Measurements from ENCODE around the gene PRODH.
A peak's percentile ranks its signal among the peaks of the same experiment; 100 is the strongest.
"Not testable (repeated sequence)": the region's sequence is repeated elsewhere in the genome, so short reads cannot be mapped to it uniquely, and the experiment has no call there.

PRODH gene

DNA sequence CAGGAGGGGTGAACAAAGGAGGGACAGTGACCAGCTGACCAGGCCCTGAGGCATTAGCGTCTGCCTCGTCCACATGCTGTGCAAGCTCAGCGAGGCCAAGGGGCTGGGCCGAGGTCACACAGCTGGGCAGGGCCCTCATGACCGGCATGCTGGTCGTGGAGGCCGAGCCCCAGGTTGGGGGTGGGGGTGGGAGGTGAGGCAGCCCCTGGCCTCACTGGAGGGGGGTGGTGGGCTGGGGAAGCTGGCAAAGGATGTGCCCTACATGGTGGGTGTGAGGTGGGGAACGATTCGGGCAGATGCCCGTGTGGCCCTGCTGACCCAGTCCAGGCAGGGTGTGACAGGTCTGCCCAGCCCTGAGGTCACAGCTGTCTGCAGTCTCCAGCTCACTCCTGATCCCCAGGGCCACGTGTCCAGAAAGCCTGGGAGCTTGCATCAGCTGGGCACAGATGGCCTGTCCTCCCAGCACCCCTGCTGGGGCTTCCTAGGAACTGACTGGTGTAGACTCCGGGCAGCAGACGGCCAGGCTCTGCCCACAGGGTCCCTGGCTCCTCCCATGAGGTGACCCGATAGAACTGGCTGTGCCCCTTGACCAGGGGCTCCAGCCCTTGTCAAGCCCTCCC lies 31.4 kb upstream of the PRODH start:
- DNase-seq (ENCODE audit: low spot score) = not testable (repeated sequence)

DNA sequence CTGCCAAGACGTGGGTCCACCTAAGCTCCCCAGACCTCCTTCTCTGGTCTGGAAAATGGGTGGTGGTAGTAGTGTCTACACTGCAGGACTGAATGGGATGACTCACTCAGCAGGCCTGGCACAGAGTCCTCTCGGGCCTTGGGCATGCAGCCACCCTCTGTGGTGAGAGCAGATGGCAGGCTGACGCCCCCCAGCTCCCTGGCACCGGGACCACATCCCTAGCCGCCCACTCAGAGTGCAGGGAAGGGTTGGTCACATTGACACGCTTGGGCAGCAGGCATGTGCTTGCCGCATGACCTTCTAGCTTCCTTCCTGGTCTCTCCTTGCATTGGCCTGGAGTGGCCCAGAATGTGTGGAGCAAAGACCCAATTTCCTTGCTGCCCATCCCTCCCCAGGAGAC lies 30.7 kb upstream of the PRODH start:
- no peak for DNase-seq (ENCODE audit: low spot score)

DNA sequence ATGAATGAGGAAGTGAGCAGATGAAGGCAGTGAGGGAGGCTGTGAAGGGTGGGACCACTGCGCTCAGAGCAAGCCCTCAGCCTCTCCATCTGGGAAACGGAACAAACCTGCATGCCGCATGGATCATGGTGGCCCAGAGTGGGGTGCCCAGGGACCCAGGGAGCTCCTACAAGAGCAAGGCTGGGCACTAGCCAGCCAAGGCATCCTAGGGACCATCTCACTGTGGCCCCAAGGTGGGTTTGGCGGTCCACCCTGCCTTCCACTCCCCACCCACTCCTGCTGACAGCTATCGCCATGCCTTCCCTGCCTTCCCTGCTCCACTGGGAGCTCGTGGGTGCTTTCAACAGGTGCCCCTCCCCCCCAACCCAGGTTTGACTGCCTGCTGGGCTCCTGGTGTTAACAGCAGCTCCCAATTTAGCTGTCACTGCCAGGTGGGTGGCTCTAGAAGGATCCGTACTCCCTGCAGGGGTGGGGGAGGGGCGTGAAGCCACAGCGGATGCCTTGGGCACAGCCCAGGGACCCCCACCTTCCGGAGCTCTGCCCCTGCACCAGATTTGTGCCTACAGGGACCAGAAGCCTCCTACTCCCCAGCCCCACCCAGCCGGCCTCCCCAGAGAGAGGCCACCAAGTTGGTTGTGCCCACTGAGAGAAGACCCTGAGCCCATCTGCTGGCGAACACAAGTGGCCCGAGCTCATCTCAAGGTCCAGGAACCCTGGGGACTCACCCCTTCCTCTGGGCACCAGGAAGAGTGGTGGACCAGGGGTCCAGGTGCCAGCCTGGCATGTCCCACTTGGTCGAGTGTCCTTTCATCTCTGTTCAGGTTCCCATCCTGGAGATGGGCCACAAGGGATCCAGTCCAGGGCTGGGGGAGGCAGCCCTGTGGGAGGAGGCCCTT lies 29.7 kb upstream of the PRODH start:
- DNase-seq (ENCODE audit: low spot score) = no peak

DNA sequence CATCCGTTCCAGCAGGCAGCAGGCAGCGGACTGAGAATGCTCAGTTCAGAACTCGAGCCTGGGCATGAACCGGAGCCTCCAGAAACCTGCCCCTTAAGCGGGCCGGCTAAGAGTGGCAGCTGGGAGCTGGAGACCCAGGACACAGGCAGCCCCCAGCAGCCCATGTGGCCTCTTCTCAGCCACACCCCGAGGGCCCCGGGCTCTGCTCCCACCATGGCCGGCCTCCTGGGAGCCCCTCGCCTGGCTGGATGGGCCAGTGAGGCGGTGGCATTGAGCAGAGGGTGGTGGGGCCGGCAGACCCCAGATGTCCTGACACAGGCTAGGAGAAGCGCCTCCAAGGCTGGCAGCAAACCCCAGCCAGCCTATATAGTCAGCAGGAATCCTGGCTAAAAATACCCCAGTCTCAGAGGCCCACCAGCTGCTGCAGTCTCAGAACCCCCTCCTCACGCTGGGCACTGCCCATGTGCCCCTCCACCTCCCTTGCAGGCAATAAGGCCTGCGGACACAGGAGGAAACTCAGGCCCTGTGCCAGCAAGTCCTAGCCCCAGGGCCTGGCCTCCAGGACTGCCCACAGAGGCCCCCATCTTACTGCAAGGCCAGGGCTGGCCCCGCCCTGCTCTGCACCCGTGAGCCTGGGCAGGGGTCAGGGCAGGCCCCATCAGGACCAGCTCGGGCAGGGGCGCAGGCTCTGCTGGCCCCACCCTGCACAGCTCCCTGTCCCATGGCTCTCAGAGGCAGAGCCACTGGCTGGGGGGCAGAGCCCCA lies 28.6 kb upstream of the PRODH start:
- DNase-seq (ENCODE audit: low spot score) = not testable (repeated sequence)

DNA sequence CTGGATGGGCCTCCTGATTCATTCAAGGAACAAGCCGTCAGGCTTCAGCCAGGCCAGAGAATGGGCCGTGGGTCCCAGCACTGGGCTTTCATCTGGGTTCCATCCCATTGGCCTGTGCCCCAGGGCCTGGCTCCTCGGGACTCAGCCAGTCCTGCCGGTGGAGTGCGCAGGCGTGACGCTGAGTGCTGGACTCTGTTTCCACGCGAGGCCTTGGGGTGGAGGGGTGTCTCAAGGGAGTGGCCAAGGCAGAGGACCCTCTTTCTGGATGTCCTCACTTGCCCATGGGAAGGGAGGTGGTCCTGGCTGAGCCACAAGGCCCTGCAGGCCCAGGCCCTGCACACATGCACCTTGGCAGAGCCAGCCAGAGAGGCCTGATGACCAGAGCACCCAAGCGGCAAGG lies 28.0 kb upstream of the PRODH start:
- DNase-seq (ENCODE audit: low spot score) = not testable (repeated sequence)

DNA sequence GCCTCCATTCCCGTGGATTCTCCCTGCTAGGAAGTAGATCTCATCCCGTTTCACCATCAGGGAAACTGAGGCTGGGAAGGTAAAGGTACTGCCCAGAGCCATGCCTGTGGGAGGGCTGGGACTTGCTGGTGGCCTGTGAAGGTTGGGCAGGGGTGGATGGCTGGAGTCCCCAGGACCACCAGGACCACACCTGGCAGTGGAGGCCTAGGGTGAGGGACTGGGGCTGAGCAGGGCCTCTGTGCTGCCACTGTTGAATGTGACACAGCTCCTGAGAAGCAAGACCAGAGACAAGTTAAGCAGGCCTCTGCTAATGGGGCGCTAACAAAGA lies 26.2 kb upstream of the PRODH start:
- DNase-seq (ENCODE audit: low spot score) = no peak

DNA sequence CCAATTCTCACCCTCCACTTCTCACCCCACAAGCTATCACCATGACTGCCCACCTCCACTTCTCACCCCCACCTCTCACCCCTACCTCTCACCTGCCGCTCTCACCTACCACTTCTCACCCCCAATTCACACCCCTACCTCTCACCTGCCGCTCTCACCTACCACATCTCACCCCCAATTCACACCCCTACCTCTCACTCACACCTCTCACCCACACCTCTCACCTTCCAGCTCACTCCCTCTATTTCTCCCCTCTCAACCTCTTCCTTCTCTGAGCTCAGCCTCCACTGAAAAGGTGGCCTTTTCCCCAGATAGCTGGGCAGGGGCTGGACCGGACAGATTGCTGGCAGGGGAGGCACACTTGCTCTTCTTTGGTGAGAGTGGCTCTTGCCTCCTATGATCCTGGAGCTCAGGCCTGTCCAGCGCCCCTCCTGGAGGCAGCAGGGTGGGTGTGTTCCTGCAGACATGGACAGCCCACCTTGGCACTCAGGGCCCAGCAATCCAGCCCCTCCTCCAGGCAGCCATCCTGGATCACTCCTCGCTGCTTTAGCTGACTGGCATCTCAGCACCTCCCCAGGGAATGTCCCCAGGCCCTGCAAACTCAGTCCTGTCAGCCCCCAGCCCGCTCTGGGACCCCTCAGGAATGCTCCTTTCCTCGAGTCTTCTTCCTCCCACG lies 25.7 kb upstream of the PRODH start:
- DNase-seq (ENCODE audit: low spot score) = not testable (repeated sequence)

DNA sequence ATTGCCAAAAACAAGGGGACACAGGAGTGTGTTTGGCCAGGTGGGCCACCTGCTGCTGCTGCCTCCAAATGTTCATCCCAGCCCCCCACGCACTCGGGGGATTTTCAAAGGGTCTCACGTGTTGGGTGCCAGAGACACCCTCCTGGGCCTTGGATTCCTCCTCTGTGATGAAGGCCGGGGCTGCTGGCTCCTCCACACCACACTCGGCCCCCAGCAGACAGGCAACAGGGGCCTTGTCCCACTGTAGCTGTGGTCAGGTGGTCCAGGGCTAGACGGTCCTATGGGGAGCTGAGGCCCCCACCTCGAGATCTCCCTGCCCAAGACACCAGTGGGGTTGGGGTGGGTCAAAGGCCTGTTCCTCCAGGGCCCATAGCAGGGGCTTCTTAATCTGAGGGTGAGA lies 25.1 kb upstream of the PRODH start:
- not testable (repeated sequence) for DNase-seq (ENCODE audit: low spot score)

DNA sequence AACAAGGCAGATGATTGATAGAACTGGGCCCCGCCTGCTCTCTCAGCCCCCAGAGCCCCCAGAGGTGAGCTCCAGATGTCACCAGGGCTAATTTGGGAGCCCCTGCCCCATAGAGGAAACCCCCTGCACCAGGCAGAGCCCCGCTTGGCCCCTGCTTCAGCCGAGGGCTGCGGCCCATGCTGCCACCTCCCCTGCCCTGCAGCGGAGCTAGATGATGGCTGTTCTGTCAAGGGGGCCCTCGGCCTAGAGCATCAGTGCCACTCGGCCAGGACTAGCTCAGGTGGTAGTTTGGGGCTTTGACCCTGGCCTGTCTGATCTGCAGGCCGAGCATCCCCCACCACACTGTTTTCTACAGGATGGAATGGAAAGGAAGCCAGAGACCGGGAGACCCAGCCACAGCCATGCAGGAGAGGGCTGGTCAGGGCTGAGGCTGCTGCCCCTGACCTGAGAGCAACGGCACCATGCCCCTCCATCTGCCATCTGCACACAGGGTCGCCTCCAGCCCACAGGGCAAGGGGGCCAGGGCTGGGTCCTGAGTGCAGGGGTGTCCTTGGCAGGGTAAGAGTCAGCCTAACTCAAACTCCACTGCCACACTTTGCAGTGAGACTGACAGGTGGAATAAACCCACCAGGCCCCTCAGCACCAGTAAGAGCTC lies 24.2 kb upstream of the PRODH start:
- DNase-seq (ENCODE audit: low spot score) = not testable (repeated sequence)

DNA sequence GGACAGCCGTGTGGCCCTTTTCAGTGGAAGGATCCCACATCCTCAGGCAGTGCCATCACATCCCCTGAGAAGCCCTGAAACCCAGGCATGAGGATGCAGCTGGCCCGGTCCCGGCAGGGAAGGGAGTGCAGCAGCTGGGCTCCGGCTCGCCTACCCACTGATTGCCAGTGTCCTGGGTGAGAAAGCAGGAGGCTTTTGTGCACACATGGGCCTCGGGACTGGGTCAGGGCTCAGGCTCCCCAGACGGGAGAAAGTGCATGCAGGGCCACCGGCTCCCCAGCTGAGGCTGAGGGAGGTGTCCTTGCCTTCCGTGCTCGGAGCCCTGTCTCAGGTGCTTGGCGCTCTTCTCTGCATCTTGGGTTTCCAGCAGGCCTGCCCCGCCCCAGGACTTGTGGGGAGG lies 23.6 kb upstream of the PRODH start:
- DNase-seq (ENCODE audit: low spot score) = not testable (repeated sequence)

DNA sequence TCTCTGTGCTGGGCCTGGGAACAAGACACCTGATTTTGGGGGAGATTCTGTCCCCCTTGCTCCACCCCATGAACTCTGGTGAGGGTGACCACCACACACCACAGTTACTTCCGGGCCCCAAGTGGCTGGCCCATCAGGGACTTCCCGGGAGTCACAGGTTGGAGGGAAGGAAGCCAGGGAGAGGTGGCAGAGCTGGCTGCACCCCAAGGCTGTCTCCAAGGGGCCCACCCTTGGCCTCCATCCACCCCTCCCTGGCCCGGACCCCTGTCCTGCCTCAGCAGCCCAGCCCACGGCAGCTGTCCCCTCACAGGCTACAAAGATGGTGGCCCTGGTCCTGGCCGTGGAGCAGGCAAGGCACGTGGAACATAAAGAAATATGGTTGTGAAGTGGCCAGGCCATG lies 23.2 kb upstream of the PRODH start:
- not testable (repeated sequence) for DNase-seq (ENCODE audit: low spot score)

DNA sequence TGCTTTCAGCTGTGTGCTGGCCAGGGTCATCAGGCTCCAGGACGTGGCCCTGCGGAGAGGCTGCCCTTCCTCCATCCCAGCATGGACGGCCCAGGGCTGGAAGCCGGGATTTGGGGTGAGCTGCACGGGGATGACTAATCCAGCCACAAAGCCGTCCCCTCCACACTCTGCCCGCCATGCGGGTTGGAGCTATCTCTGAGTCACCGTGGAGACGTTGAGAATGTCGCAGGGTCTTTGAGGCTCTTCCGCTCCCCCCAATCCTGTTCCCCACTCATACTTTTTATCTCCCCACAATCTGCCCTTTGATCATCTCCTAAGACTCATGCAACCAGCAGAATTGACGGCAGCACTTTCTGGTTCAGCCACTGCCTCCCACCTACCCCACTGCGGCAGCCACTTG lies 22.6 kb upstream of the PRODH start:
- DNase-seq (ENCODE audit: low spot score) = not testable (repeated sequence)

DNA sequence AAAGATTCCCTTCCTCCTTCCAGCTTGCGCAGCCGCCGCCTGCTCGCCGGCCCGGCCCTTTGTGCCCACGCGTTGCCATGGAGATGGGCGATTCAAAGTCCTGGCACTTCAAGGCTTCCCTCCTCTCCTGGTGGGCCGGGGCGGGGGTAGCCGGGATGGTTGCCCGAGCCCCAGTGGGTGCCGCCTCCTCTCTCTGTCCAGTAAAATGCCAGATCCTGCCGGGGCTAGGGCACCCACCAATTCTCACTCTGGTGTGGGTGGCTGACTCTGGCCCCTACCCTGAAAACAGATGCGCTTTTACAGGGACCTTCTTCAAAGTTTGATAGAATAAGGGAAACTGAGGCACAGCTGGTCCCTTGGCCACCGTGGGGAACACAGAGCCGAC lies 22.2 kb upstream of the PRODH start:
- DNase-seq (ENCODE audit: low spot score) = not testable (repeated sequence)

DNA sequence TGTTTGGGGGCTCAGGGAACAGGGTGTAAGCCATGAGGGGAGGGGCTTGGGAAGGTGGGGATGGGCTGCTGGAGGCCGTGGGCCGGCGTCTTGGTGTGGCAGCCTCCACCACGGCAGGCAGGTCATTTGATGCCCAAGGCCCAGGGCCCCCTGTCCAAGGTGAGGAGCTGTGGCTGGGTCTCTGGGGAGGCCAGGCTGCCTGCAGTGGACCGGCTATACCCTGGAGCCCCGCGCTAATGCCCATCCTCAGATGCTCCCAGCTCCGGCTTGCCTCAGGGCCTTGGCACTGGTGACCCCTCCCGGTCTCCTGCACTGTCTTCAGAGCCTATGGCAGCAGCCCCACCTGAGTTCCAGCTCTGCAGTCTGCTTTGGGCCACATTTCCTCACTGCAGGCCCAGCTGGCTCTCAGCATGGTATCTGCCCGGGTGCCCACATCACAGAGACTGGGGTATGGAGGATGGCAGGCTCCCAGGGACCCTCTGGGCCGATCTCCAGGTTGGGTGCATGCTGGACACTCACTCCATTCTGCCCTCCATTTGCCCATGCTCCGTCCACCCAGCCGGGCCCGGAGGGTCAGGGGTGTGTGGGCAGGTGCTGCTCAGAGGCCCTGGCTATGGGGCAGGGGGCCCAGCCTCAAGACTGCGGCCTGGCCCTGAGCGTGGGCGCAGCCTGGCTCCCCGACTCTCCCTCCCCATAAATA lies 21.7 kb upstream of the PRODH start:
- not testable (repeated sequence) for DNase-seq (ENCODE audit: low spot score)

DNA sequence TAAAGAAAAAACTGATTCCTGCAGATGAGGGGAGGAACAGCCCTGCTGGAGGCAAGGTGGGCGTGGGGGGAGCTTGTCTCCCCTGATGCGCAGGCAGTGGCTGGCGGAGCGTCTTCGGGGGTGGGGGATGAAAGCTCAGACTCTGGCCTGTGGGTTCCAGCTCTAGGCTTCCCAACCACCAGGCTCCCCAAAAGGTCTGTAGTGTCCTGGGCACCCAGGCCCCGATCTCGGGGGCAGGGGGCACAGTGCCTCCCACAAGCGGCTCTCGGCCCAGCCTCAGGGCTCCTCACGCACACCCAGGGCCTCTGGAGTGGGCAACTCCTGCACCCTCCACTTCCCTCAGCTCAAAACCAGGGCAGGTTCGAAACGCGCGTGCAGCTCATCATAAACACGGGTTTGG lies 20.9 kb upstream of the PRODH start:
- not testable (repeated sequence) for DNase-seq (ENCODE audit: low spot score)

DNA sequence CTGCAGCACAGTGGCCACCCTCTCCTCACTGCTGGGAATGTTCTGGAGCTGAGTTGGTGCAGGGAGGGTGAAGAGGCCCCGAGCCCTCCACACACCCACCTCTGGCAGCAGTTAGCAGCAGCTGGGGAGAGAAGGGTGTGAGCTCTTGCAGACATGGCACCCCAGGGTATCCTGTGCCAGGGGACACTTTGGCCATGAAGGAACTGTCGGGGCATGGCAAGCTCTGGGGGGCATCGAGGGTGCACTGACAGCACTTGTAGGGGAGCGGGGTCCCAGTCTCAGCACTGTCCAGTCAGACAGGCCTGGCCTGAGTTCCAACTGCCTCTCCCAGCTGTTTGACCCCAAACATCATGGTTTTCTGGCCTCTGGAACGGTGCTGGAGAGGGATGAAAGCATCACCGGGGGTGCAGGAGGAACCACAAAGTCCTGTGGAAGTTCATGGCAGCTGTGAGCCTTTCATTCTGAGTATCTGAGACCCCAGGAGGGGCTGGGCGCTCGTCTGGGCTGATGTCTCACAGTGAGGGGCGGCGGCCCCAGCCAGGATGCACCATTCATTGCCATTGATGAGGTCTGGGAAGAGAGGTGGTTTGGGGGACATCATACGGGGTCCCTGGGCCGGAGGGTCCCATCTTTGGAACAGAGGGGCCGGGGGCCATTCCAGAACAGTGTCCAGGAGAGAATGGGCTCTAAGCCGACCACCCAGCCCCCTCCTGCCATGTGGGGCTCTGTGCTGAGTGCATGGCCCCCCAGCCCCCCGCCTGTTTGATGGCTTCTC lies 20.2 kb upstream of the PRODH start:
- not testable (repeated sequence) for DNase-seq (ENCODE audit: low spot score)

DNA sequence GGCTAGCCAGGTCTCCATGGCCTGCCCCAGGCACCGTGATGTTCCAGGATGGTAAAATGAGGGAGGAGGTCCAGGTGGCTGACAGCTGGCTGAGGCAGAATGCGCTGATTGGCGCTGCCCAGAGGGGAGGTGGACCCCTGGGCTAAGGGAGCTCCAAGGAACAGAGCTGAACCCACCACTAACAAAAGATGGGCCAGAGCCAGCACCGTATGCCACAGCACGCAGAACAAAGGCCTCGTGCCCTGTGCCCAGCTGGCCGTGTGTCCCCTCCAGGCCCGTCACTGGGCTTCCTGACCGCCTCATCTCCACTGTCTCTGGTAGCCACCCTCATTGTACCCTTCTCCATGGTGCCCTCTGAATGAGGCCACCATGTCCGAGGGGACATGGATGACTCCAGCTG lies 19.6 kb upstream of the PRODH start:
- no peak for DNase-seq (ENCODE audit: low spot score)

DNA sequence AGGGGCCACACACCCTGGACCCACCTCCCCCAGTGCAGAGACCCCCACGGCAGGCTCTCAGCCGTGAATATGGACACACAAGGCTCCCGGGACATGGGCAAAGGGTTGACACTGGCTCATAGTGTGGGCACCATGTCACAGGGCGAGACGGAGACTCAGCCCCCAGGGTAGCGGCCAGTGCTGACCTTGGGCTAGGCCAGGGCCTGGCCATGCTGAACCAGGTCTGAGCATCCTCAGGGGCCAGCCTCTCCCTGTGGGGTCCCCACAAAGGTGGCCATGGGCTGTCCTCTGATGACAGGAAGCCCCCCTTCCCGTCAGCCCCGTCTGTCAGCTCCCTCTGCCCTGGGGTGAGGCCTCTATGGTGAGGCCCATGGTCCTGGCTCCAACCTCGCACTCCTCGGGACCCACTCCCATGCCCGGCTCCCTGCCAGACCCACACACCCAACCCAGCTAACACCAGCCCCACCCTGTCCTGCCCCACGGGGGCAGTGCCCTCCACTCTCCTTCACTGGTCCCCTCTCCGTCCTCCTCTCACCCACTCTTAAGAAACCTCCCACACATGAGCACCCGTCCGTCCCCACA lies 19.0 kb upstream of the PRODH start:
- no peak for DNase-seq (ENCODE audit: low spot score)

DNA sequence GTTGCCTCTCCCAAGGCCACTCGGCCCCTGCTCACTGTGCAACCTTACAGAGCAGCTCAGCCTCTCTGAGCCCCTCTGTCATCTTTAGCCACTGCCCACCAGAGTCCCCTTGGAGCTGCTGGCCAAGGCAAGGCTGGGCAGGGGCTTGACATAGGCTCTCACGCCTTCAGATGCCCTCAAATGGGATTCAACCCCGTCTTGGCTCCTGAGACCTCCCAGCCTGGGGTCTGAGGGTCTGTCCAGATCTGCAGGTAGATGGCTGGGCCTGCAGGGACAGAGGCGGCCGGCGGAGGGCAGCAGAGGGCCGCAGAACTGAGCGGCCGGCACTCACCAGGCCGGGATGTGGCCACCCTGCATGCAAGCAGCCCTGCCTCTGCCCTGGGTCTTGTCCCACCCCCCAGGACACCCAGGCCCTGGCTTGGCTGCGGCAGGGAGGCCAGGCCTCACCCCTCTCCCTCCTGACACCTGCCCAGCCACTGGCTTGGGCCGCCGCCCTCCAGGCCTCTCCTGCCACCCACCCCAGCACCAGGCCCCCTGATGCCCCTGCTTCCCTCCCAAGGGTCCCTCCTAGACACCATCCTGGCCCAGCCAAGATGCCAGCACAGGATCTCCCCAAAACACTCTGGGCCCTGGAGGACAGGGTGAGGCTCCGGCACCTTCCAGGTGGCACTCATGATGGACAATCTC lies 18.4 kb upstream of the PRODH start:
- peak; percentile 89 for DNase-seq (ENCODE audit: low spot score)
